GM11168 (cell line): ENCODE data around the gene ATP9B.

Experiments used
- in situ Hi-C: fragments of 300-500 bp; cut with MboI; formaldehyde crosslinking; loops from one replicate; pipeline ENCODE4 v1.12.0; 2022; ENCODE audit warnings: low sequenced_read_pairs; ENCODE audit not compliant: unreplicated experiment

The ATP9B gene

GRCh38 chr18:79193826-79194225 is 124.6 kb downstream of the ATP9B start:
- in situ Hi-C loops = loop anchor here (10.0 kb wide), 1 partner anchor 49 kb away; no protein-coding TSS in a partner anchor

GRCh38 chr18:79195716-79196683 is 126.8 kb downstream of the ATP9B start:
- in situ Hi-C loops = loop anchor here (10.0 kb wide), 1 partner anchor 51 kb away; no protein-coding TSS in a partner anchor

GRCh38 chr18:79197531-79197930 is 128.3 kb downstream of the ATP9B start:
- in situ Hi-C loops = loop anchor here (10.0 kb wide), 1 partner anchor 53 kb away; no protein-coding TSS in a partner anchor

GRCh38 chr18:79199691-79200374 is 130.6 kb downstream of the ATP9B start:
- in situ Hi-C loops = loop anchor here (10.0 kb wide), 1 partner anchor 55 kb away; no protein-coding TSS in a partner anchor

- in situ Hi-C loops = no loop called here
Observed at GRCh38 chr18:79200546-79201268, 131.5 kb downstream of the ATP9B start.

GRCh38 chr18:79203017-79203605 is 133.9 kb downstream of the ATP9B start:
- in situ Hi-C loops = no loop called here

GRCh38 chr18:79204889-79205807 is 136.0 kb downstream of the ATP9B start:
- in situ Hi-C loops = no loop called here

- in situ Hi-C loops = no loop called here
Observed at GRCh38 chr18:79206444-79206843, 137.2 kb downstream of the ATP9B start.

GRCh38 chr18:79208906-79209305 is 139.7 kb downstream of the ATP9B start:
- in situ Hi-C loops = no loop called here

GRCh38 chr18:79210002-79210910 is 141.1 kb downstream of the ATP9B start:
- in situ Hi-C loops = no loop called here

- in situ Hi-C loops = no loop called here
Observed at GRCh38 chr18:79211844-79212243, 142.7 kb downstream of the ATP9B start.

- in situ Hi-C loops = no loop called here
Observed at GRCh38 chr18:79214056-79214455, 144.9 kb downstream of the ATP9B start.

GRCh38 chr18:79216176-79216575 is 147.0 kb downstream of the ATP9B start:
- in situ Hi-C loops = no loop called here

- in situ Hi-C loops = no loop called here
Observed at GRCh38 chr18:79217979-79218604, 148.9 kb downstream of the ATP9B start.

- in situ Hi-C loops = no loop called here
Observed at GRCh38 chr18:79218605-79219190, 149.5 kb downstream of the ATP9B start.

- in situ Hi-C loops = no loop called here
Observed at GRCh38 chr18:79221136-79221535, 151.9 kb downstream of the ATP9B start.

- in situ Hi-C loops = no loop called here
Observed at GRCh38 chr18:79222790-79223189, 153.6 kb downstream of the ATP9B start.
